Esophagus mucosa (tissue), 1 donor: ENCODE measurements around the gene CEP85L. TPM values are rescaled to one million over a fixed set of nuclear protein-coding genes. Genes with fewer than 3 reads are reported as not detected.
"Not testable (repeated sequence)": the region's sequence is repeated elsewhere in the genome, so short reads cannot be mapped to it uniquely, and the experiment has no call there.

ENCODE experiments used
- ATAC-seq: fragments of 200-7000 bp; cut with Tn5 transposase; one replicate; pipeline ENCODE4 v1.9.1; 2020
- total RNA-seq: library from RNA; stranded (reverse); gene quantifications from one replicate; pipeline ENCODE4 v1.2.4, GENCODE V29; 2023
- donor health status: DM: yes; HTN: yes; CAD: no.

CEP85L gene
- total RNA-seq, 1 donor from 2014 or later: 2.3 TPM

DNA sequence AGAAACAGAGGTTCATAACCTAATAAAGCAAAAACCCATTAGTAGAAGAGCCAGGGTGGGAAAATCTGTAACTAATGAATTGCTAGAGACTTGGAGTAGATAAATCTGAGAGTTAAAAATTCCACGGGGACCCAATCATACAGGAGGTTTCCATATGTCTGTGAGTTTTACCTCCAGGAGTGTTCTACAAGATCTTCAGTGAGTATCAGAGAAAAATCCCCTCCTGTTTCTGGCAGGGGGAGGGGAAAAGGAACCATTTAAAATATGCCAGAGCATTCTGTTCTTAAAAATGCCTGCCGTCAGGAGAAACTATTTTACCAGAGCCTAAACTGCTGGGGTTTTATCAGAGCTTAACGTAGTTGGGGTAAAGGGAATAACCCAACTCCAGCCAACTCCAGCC lies 157.3 kb downstream of the CEP85L start:
- no peak for ATAC-seq

DNA sequence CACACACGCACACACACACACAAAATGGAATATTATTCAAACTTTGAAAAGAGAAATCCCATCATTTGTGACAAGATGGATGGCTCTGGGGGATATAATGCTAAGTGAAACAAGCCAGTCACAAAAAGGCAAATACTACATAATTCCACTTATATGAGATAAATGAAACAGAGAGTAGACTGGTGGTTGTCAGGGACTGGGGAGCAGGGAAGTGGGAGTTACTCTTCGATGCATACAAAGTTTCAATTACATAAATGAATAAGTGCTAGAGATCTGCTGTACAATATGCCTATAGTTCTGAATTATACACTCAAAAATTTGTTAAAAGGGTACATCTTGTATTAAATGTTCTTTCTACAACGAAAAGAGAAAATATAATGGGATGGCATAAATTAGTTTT lies 161.4 kb downstream of the CEP85L start:
- ATAC-seq: no peak

- ATAC-seq: no peak
These were observed 162.8 kb downstream of the CEP85L start for GRCh38 chr6:118488631-118489030.

DNA sequence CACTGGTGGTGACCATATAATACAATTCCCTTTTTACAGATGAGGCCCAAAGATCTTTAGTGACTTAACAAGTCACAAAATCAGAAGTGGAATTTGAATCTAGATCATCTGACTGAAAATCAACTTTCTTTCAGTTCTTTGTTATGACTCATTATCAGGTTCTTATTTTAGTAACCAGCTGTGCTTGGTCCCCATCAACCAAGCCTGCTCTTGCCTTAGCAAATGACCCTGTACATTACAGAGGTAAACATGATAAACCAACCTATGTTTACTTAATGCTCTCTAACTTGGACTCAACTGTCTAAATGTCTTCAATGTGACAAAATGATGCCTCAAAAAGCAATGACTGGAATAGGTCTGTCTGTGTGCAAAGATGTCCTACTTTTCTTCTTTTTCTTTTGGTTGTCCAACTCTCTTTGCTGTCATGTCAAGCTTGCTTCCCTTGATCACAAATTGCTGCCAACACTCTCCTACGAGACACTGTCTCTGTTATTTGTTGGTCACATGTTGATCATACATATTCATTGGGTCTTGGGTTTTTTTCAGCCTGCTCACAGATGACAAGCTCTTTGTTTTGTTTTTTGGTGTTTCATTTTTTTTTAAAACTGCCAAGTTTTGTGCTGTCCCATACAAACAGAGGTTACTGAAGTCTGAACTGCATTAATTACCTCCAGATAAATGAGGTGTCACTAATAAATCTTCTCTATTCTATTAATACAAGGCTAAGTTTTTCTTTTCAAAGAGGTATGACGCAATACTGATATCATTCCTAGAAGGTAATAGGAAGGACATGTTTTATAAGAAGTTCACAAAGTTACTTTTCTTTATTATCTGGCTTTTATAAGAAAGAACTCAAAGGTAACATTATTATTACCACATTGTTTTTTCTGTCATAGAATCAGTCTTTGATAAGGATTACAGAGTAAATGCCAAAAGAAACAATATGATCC lies 165.5 kb downstream of the CEP85L start:
- no peak for ATAC-seq

DNA sequence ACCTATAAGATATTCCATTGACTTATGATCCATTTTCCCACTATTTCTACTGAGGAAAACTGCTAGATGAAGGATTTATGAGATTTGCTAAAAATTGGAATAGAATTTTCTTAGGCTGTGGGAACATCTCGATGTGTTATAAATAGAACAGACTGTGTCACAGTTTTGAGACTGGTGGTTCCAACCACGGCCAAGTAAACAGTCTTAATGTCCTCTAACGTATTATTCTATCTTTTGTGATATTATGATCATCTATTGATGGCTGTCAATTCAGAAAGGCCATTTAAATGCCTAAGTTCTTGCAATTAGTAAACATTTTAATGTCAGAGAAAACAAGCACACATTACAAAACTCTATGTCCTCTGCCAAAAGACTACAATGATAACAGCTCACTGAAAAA lies 174.8 kb downstream of the CEP85L start:
- ATAC-seq: no peak

GRCh38 chr6:118473266-118473665 lies 178.1 kb downstream of the CEP85L start:
- ATAC-seq: no peak

DNA sequence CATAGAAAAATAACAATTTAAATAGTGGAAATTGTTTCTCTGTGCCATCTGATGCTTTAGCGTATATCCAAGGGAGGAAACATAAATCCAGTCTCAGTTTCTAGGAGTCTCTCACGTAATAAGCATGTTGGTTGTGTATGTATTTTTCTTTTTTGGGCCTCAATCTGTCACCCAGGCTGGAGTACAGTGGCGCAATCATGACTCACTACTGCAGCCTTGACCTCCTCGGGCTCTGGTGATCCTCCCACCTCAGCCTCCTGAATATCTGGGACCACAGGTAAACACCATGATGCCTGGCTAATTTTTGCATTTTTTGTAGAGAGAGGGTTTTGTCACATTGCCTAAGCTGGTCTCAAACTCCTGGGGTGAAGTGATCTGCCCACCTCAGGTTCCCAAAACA lies 181.9 kb downstream of the CEP85L start:
- no peak for ATAC-seq

DNA sequence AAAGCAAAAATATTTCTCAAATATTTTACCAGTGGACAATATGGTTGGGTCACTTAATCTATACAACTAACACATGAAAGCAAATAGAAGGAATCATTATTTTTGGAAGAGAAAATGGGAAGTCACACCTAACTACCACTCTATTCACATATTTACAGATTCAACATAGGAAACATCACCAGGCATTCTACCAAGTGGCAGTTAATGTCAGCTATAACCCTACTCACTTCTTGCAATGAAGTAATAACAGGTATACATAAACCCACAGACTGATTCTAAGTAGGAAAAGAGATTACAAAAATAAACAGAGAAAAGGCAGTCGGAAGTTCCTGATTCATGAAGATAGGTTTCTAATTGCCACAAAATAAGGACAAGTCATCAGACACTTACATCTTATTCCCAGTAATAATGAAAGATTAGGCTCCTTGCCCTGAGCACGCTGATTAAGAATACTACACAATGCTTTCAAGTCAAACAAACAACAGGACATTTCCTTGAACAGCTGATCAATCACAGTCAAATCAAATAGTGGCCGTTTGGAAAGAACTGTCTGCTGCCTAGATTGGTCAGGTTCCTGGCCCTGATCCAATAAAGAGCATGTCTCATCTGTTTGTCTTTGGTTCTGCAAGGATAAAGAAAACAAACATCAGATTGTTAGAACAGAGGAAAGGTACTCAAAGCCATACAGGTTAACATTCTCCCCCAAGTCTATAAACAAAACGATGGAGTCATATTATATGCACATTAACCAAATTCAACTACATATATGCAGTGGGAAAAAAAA lies 182.5 kb downstream of the CEP85L start:
- no peak for ATAC-seq

GRCh38 chr6:118467181-118467580 lies 184.2 kb downstream of the CEP85L start:
- no peak for ATAC-seq

GRCh38 chr6:118464620-118465019 lies 186.8 kb downstream of the CEP85L start:
- ATAC-seq: no peak

DNA sequence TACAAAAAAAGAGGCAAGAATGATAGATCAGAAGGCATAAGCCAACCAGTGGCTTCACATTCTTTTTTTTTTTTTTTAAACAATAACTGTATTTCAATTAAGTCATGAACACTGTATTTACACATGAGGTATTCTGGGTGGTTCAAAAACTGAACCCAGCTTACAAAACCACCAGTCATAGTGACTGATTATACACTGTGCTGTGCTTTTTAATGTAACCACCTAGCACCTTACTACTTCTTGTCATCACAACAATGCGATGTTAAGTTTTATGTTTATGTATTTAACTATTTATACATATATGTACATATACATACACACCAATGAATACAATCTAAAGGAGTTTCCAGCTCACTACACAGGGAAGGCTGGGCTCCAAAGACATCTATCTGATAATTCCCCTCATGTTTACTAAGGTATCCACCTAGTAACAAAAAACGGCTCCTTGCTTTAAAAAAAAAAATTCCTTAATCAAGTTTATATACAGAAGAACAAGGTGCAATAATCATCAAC lies 190.4 kb downstream of the CEP85L start:
- no peak for ATAC-seq

- no peak for ATAC-seq
These were observed 194.4 kb downstream of the CEP85L start for GRCh38 chr6:118456982-118457381.

GRCh38 chr6:118451839-118452238 lies 199.6 kb downstream of the CEP85L start:
- no peak for ATAC-seq

DNA sequence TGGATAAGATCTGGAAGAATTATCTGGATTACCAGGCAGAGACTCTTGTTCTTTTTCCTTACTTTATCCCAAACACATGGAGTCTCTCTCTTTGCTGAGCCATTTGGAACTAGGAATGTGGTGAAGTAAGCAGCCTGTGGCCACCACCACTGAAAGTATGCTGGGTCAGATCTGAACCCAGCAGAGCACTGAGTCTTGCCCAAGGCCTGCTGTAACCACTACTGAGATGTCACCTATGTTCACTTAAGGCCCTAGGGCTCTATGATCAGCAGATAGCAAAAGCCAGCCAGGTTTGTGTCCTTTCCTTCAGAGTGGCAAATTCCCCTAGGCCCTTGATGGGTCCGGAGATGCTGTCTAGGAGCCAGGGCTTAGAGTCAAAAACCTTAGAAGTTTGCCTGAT lies 206.6 kb downstream of the CEP85L start:
- no peak for ATAC-seq

DNA sequence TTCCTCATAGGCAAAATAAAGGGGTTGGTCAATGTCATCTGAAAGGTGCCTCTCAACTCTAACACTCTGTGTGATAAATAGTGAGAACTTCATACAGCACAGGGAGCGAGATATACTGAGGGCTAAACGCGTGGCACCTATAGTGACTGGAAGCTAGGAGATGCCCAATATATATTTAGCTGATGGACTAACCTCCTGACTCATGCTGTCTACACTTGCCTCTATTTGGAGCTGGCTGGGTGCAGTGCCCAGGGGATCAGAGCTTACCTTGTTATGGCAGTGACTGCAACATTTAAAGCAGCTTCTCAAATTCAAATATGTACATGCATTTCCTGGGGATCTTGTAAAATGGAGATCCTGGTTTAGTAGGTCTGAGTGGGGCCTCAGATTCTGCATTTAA lies 214.9 kb downstream of the CEP85L start:
- ATAC-seq: no peak

GRCh38 chr6:118434147-118434546 lies 217.2 kb downstream of the CEP85L start:
- not testable (repeated sequence) for ATAC-seq

DNA sequence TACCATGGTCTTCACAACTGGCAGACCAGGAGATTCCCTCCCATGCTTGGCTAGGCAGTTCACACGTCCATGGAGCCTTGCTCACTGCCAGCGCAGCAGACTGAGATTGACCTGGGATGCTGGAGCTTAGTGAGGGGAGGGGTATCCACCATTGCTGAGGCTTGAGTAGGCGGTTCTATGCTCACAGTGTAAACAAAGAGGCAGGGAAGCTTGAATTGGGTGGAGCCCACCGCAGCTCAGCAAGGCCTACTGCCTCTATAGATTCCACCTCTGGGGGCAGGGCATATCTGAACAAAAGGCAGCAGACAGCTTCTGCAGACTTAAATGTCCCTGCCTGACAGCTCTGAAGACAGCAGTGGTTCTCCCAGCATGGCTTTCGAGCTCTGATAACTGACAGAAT lies 230.1 kb downstream of the CEP85L start:
- ATAC-seq: not testable (repeated sequence)

DNA sequence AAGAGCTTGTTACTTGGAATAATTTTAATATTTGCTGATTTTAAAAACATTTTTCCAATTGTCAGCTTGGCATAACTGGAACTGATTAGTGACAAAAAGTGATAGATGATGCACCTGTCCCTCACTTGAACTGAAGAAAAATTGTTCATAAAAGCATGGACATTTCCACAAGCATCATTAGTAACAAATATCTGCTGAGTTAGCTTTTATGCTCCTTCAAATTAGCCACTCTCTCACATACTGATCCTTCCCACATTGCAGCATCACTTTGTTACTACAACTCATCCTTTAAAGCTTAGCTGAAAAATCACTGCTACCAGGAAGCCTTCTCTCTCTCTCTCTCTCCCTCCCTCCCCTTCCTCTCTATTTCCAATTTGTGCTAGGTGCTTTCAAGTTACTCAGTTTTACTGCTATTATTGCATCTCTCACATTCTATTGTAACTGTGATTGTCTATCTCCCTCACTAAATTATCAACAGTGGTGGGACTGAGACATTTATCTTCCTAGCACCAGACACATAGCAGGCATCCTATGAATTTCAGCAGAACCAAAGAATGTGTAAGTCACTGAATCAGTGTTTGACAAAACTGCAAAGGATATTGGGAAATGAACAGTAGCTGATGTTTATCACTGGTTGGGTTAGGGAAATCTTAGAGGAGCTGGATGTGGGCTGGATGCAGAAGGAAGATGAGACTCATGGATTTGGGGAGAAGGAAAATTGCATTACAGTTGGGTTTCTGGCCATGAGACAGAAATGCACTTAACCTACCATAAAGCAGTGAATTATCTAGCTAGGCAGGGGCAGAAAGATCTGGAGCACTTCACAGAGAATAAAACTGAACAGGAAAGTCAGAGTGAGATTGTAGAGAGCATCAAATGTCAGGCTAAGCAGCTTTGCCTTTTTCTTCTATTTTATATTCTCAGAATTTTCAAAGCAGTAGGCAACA lies 231.7 kb downstream of the CEP85L start:
- ATAC-seq: no peak
